Measurements from ENCODE around the gene ASPHD1.

DNA sequence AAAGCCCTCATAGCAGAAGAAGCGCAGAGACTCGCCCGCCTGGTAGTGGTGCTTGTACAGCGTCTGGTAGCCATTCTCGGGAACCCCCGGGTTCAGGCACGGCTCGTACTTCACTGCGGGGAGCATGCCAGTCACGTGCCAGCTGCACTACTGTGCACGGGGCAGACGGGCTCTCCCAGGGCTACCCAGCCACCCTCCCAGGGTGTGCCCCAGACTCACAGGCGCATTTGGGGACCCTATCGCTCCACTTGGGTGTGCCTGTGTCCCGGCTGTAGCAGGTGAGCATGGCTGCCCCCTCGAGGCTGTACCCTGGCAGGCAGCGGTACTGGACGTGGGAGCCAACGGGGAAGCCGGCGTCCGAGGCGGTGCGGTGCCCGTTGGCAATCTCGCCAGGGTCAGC is 27.0 kb upstream of the ASPHD1 start:
- TF ChIP-seq, protein P1, sequence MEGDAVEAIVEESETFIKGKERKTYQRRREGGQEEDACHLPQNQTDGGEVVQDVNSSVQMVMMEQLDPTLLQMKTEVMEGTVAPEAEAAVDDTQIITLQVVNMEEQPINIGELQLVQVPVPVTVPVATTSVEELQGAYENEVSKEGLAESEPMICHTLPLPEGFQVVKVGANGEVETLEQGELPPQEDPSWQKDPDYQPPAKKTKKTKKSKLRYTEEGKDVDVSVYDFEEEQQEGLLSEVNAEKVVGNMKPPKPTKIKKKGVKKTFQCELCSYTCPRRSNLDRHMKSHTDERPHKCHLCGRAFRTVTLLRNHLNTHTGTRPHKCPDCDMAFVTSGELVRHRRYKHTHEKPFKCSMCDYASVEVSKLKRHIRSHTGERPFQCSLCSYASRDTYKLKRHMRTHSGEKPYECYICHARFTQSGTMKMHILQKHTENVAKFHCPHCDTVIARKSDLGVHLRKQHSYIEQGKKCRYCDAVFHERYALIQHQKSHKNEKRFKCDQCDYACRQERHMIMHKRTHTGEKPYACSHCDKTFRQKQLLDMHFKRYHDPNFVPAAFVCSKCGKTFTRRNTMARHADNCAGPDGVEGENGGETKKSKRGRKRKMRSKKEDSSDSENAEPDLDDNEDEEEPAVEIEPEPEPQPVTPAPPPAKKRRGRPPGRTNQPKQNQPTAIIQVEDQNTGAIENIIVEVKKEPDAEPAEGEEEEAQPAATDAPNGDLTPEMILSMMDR (IDR thresholded peaks at IDR 0.05), result no peak
- TF ChIP-seq POLR2AphosphoS5 (IDR thresholded peaks at IDR 0.05) (no peak), EP300 (IDR thresholded peaks at IDR 0.05) (no peak)
